Stimulated activated naive CD4-positive, alpha-beta T cell treated with Interleukin-2 at 50 U/mL for 16 hours (primary cell): ENCODE data around the gene EIF2B1.
"Not testable (repeated sequence)": the region's sequence is repeated elsewhere in the genome, so short reads cannot be mapped to it uniquely, and the experiment has no call there.

Experiments
- DNase-seq: peaks from one replicate; lab custom pipeline; 2025; lab: John Stamatoyannopoulos, UW

EIF2B1 gene

DNA sequence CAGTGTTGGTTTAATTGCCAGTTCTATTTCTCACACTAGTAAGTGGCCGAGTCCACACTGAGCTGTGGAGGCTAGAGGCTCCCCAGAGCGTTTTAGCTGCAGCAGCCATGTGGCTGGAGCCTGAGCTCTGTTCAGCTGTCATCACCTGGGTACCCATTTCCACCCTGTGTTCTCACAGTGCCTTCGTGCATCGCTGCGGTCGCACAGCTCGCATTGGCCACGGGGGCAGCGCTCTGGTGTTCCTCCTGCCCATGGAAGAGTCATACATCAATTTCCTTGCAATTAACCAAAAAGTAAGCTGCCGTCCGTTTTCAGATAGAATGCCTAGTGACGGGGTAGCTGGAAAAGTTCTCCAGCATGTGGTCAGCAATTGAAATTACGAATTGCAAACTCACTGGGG lies 15.9 kb downstream of the EIF2B1 start:
- DNase-seq = no peak

GRCh38 chr12:123617144-123617543 lies 16.3 kb downstream of the EIF2B1 start:
- no peak for DNase-seq

- DNase-seq = no peak
These were observed 19.0 kb downstream of the EIF2B1 start for GRCh38 chr12:123614531-123614930.

DNA sequence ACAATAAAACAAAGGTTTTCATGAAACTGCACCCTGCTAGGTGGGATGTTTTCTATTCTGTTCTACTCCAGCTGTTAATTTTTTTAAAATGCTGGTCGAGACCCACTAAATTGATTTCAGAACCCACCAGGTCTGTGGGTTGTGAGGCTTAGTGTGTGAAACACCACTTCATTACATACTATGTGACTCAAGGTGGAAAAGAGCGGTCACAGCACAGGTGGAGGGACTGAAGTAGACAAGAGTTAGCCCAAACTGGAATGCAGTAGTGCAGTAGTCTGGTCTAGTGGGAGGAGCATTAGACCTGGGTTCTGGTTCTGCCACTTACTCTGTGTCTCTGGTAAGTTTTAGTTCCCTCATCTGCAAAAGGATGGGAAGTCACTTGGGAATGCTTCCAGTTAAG lies 19.4 kb downstream of the EIF2B1 start:
- peak; percentile 11 for DNase-seq

GRCh38 chr12:123608182-123608581 lies 25.3 kb downstream of the EIF2B1 start:
- no peak for DNase-seq

GRCh38 chr12:123607756-123608155 lies 25.7 kb downstream of the EIF2B1 start:
- DNase-seq = no peak

- DNase-seq = not testable (repeated sequence)
These were observed 30.0 kb downstream of the EIF2B1 start for GRCh38 chr12:123603495-123603894.

- DNase-seq = no peak
These were observed 30.8 kb downstream of the EIF2B1 start for GRCh38 chr12:123602651-123603195.

DNA sequence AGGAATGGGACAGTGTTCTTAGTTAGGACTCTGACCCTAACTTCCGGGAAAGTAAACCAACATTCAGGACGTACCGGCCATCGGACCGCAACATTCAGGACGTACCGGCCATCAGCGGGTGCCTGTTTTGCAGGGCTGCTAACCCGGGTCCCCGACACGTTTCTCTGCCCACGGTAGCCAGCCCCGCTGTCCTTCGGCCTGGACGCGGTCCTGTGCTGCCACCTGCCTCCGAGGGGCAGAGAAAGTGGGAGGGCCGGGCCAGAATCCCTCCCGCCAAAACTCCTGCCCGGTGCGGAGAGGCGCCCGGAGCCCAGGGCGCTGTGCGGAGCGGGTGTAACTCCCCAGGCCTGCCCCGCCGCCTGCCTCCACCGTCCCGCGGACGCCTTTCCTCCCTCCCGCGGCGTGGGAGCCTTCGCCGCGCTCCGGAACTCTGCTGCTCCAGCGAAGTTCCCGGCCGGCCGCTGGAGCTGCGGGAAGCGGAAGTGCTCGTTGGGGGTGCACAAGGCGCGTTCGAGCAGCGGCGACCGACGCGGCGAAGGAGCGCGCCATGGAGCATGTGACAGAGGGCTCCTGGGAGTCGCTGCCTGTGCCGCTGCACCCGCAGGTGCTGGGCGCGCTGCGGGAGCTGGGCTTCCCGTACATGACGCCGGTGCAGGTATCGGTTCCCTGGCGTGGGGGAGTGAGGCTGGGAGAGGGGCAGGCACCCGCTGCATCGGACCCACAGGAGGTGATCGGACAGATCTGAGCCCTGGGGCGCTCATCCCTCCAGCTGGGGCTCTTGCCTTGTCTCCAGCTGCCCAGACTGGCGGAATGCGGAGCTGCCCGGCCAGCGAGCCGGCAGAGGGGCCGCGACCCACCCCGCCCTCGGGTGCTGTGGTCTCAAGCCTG lies 31.6 kb downstream of the EIF2B1 start, which contains the start of gene DDX55:
DDX55 (plus strand) TSS at position 498 of the 888 bp plus-strand sequence; CDS start at position 548, 50 bp downstream.
- peak; percentile 79 for DNase-seq

GRCh38 chr12:123599721-123600120 lies 33.8 kb downstream of the EIF2B1 start:
- no peak for DNase-seq

DNA sequence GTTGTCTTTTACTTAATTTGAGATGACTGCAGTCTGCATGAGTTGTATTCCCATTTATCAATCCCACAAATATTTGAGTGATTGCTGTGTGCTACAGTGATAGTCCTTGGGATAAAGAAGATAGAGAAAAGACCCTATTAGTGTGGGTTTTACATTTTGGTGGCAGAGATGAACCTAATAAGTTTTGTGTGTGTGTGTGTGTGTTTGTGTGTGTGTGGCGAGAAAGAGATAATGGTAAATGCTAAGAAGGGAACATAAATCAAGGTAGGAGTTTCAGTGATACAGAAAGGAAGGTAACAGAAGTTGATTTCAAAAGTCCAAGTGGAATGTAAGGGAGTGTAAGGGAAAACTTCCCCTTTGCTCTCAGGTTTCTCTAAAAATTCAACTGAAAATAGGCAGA lies 34.2 kb downstream of the EIF2B1 start:
- no peak for DNase-seq

DNA sequence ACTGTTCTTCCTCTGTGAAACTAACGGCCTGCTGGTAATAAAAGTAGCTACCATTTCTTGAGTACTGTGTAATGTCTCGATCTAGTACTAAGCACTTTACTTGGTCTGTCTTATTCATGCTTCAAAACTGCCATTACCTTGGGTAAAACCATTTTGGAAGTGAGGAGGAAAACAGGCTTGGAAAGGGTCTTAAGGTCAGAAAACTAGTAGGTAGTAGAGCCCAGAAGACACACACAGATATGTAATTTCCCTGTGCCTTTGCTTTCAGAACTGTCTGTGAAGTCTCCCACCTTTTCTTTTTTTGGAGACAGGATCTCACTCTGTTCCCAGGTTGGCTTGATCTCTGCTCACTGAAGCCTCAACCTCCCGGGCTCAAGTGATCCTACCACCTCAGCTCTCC lies 35.0 kb downstream of the EIF2B1 start:
- no peak for DNase-seq

DNA sequence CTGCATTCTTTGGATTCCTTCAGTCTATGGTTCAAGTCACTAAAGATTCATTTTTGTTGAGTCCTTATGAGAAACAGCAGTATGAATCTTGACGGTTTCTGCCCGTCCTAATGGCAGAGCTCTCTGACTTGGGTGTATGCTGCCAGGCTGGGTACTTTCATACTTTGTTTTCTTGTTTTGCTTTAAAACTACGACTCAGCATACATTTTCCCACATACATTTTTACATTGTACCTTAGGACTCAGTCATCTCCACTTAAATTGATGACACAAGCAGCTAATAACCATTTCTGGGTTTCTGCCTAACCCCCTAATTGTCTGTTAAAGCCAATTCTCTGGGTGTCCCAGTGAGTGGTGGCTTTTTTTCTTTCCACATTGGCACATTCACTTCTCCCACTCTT lies 36.4 kb downstream of the EIF2B1 start:
- no peak for DNase-seq

DNA sequence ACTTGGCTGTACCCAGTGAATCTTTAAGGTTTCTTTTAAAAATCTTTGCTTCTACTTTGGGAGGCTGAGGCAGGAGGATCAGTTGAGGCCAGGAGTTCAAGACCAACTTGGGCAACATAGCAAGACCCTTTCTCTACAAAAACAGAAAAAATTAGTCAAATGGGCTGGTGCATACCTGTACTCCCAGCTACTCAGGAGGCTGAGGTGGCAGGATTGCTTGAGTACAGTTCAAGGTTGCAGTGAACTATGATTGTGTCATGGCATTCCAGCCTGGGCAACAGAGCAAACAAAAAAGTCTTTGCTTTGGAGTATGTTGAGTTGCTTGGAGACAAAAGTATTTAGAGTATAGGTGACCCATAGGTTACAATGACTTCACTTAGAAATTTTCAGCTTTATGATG lies 37.8 kb downstream of the EIF2B1 start:
- no peak for DNase-seq

- DNase-seq = no peak
These were observed 41.6 kb downstream of the EIF2B1 start for GRCh38 chr12:123591702-123592481.

DNA sequence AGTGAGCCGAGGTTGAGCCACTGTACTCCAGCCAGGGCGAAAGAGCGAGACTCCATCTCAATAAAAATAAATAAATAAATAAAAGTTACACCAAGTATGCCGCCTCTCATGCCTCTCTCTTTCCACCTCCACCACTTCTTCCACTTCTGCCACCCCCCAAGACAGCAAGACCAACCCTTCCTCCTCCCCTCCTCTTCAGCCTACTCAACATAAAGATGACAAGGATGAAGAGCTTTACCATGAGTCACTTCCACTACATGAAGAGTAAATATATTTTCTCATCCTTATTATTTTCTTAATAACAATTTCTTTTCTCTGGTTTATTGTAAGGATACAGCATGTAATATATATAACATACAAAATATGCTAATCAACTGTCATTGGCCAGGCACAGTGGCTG lies 52.7 kb downstream of the EIF2B1 start:
- no peak for DNase-seq

DNA sequence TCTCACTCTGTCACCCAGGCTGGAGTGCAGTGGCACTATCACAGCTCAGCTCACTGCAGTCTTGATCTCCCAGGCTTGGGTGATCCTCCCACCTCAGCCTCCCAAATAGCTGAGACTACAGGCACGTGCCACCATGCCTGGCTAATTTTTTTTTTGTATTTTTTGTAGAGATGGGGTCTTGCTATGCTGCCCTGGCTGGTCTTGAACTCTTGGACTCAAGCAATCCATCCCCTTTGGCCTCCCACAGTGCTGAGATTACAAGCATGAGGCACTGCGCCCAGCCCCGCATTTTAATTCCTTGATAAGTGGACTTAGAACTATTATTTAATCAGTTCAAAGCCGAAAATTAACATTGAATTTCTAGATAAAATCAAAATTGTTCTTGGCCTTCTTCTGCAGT lies 54.7 kb downstream of the EIF2B1 start:
- DNase-seq = not testable (repeated sequence)

- no peak for DNase-seq
These were observed 55.2 kb downstream of the EIF2B1 start for GRCh38 chr12:123578243-123578642.

DNA sequence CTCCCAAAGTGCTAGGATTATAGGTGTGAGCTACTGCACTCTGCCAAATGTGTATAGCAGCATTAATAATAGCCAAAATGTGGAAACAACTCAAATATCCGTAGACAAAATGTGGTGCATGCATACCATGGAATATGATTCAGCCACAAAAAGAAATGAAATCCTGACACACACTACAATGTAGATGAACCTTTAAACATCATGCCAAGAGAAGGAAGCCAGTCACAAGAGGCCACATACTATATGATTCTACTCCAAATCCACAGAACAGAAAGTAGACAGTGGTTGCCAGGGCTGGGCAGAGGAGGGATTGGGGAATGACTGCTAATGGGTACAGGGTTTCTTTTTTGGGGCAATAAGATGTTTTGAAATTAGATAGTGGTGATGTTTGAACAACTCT lies 56.9 kb downstream of the EIF2B1 start:
- DNase-seq = no peak

GRCh38 chr12:123573870-123574269 lies 59.6 kb downstream of the EIF2B1 start:
- no peak for DNase-seq

DNA sequence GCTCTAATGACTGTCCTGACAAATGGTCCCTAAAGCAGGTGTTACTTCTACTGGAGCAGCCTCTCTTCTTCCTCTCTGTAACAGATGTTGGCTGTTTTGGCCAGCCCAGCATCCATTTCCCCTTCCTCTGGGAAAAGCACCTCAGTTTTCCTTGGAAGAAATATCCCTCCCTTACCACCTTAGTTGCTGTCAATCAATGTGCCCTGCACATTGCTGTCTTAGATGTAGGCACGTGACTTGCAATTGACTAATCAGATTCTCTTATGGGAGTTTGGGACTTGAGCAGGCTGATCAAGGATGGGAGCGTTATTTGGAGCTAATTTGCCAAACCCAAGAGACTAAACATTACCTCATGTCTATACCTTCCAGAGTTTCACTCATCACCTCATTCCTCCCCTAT lies 61.1 kb downstream of the EIF2B1 start:
- no peak for DNase-seq

GRCh38 chr12:123571343-123571813 lies 62.1 kb downstream of the EIF2B1 start:
- no peak for DNase-seq
